ENCODE measurements around the gene FAM184B. TPM values are rescaled to one million over a fixed set of nuclear protein-coding genes. Genes with fewer than 3 reads are reported as not detected.

FAM184B gene
- polyA plus RNA-seq, 4 donors, result 0.03 to 0.04 TPM; not detected in 2

- Histone ChIP-seq H3K27ac (ENCODE audit: low read depth in 1 of 3, low read length in 2 of 3) (peak overlapping the region in 2 of 3 donors; percentile 9 to 38), H3K4me3 (ENCODE audit: low read depth in 1 of 3, low read length in 3 of 3) (peak overlapping the region; percentile 40 to 98 (median 63)), H3K9me3 (ENCODE audit: control insufficient read depth in 2 of 2, insufficient read depth in 1 of 2, low read depth in 1 of 2, low read length in 1 of 2) (no peaks in the 10 kb centered on the region), H3K36me3 (ENCODE audit: control insufficient read depth in 3 of 3, insufficient read depth in 2 of 3, low read depth in 1 of 3, low read length in 3 of 3) (peaks cover 0 to 7% (median 0%) of the 10 kb centered on the region in 3 donors), H3K27me3 (ENCODE audit: control insufficient read depth in 3 of 3, insufficient read depth in 3 of 3, low read length in 3 of 3) (no peaks in the 10 kb centered on the region), H3K4me1 (ENCODE audit: control insufficient read depth in 3 of 3, insufficient read depth in 2 of 3, low read depth in 1 of 3, low read length in 2 of 3) (peaks cover 0 to 15% (median 7%) of the 10 kb centered on the region in 3 donors)
- FAIRE-seq (no peak), DNase-seq (no peak)
- 0 to 1% (median 1%) methylated on average over 44 to 48 of the region's 48 CpGs for WGBS, 3 donors
These were observed 29.7 kb upstream of the FAM184B start for GRCh38 chr4:17811078-17811603.

DNA sequence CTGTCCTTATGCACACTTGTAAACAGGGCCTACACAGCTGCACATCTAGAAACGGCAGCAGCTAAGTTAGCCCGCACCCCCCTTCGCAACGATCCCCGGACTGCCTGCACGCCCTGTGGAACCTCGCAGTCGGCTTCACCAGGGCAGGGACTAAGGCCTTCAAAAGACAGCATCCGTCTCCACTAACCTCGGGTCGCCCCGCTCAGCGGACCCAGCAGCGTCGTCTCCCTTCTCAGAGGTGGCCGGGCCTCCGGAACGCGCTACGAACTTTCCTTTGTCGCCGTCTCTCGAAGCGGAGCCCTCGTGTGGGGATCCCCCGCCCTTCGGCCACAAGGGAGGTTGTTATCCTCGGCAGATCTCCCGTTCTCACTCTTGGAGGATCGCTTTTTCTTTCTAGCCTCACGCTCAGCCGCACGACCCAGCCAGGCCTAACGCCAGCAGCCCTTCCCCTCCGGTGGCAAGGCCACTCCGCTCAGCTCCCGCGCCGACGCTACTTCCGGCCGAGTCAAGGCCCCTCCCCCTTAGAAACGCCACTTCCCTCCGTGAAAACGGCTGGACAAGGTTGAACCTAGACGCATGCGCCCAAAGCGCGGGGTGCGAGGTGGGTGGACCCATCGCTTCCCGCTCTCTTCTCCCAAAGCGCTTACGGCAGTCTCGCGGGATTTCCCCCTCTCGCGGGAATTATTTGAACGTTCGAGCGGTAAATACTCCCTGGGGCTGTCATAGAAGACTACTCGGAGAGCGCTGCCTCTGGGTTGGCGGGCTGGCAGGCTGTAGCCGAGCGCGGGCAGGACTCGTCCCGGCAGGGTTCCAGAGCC is 29.0 kb upstream of the FAM184B start, which contains the start of the genes DCAF16 and NCAPG:
Gene DCAF16 (minus strand): TSS at position 498 of the 818 bp plus-strand sequence. CDS start 6,616 bp downstream, outside the sequence.
Gene NCAPG (plus strand): TSS at position 720 of the 818 bp plus-strand sequence. CDS start 99 bp downstream, outside the sequence.
- DNase-seq, result peak; percentile 100
- peaks cover 0 to 15% (median 7%) of the 10 kb centered on the region in 3 donors for H3K4me1 ChIP-seq (ENCODE audit: control insufficient read depth in 3 of 3, insufficient read depth in 2 of 3, low read depth in 1 of 3, low read length in 2 of 3)

DNA sequence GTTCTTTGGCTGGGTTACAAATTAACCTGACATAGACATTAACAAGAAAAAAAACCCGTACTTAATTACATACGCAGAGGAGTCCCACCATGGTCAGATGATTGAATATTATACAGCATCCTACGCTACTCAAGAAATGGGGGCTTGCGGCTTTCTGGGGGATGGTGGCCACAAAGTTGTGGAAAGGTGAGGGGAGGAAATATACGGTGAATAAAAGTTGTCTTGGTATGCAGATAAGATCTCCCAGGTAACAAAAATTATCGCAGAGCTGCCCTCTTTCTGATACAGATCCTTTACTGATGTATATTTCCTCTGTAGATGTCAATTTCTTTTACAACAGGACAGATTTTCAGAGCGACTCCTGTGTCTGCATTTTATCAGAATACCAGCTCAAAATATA is 28.2 kb upstream of the FAM184B start:
- Histone ChIP-seq H3K4me1 (ENCODE audit: control insufficient read depth in 3 of 3, insufficient read depth in 2 of 3, low read depth in 1 of 3, low read length in 2 of 3) (peaks cover 0 to 15% (median 7%) of the 10 kb centered on the region in 3 donors), H3K4me3 (ENCODE audit: low read depth in 1 of 3, low read length in 3 of 3) (peak overlapping the region; percentile 62 to 98 (median 80)), H3K27ac (ENCODE audit: low read depth in 1 of 3, low read length in 2 of 3) (peak overlapping the region in 2 of 3 donors; percentile 98 to 99), H3K36me3 (ENCODE audit: control insufficient read depth in 3 of 3, insufficient read depth in 2 of 3, low read depth in 1 of 3, low read length in 3 of 3) (peaks cover 0 to 9% (median 0%) of the 10 kb centered on the region in 3 donors), H3K27me3 (ENCODE audit: control insufficient read depth in 3 of 3, insufficient read depth in 3 of 3, low read length in 3 of 3) (no peaks in the 10 kb centered on the region), H3K9me3 (ENCODE audit: control insufficient read depth in 2 of 2, insufficient read depth in 1 of 2, low read depth in 1 of 2, low read length in 1 of 2) (no peaks in the 10 kb centered on the region)
- 1% methylated on average over 7 of the region's 7 CpGs for WGBS, 3 donors
- peak; percentile 9 to 36 for DNase-seq
- no peak for FAIRE-seq

More for the DNA sequence above, 29.0 kb upstream of the FAM184B start, which contains the start of the genes DCAF16 and NCAPG:
- peak within 1 kb of the TSS; percentile 98 to 99 (median 98) for H3K27ac ChIP-seq (ENCODE audit: low read depth in 1 of 3, low read length in 2 of 3)
- peaks cover 0 to 9% (median 0%) of the 10 kb centered on the region in 3 donors for H3K36me3 ChIP-seq (ENCODE audit: control insufficient read depth in 3 of 3, insufficient read depth in 2 of 3, low read depth in 1 of 3, low read length in 3 of 3)
- FAIRE-seq, result no peak
- 0 to 1% (median 0%) methylated on average over 66 to 69 of the region's 69 CpGs for WGBS, 3 donors
- no peaks in the 10 kb centered on the region for H3K9me3 ChIP-seq (ENCODE audit: control insufficient read depth in 2 of 2, insufficient read depth in 1 of 2, low read depth in 1 of 2, low read length in 1 of 2)
- no peaks in the 10 kb centered on the region for H3K27me3 ChIP-seq (ENCODE audit: control insufficient read depth in 3 of 3, insufficient read depth in 3 of 3, low read length in 3 of 3)
- H3K4me3 ChIP-seq (ENCODE audit: low read depth in 1 of 3, low read length in 3 of 3), result peak within 1 kb of the TSS; percentile 62 to 98 (median 80)

GRCh38 chr4:17807446-17807845 is 26.0 kb upstream of the FAM184B start:
- no peak for DNase-seq
- Histone ChIP-seq H3K9me3 (ENCODE audit: control insufficient read depth in 2 of 2, insufficient read depth in 1 of 2, low read depth in 1 of 2, low read length in 1 of 2) (no peaks in the 10 kb centered on the region), H3K27ac (ENCODE audit: low read depth in 1 of 3, low read length in 2 of 3) (no peak overlapping the region), H3K4me3 (ENCODE audit: low read depth in 1 of 3, low read length in 3 of 3) (peak overlapping the region in 1 of 3 donors; percentile 4), H3K4me1 (ENCODE audit: control insufficient read depth in 3 of 3, insufficient read depth in 2 of 3, low read depth in 1 of 3, low read length in 2 of 3) (peaks cover 0 to 15% (median 7%) of the 10 kb centered on the region in 3 donors), H3K36me3 (ENCODE audit: control insufficient read depth in 3 of 3, insufficient read depth in 2 of 3, low read depth in 1 of 3, low read length in 3 of 3) (peaks cover 3 to 17% (median 17%) of the 10 kb centered on the region in 3 donors), H3K27me3 (ENCODE audit: control insufficient read depth in 3 of 3, insufficient read depth in 3 of 3, low read length in 3 of 3) (no peaks in the 10 kb centered on the region)
- no peak for FAIRE-seq
- 49 to 78% (median 71%) methylated on average over 6 of the region's 6 CpGs for WGBS, 3 donors

GRCh38 chr4:17805580-17806155 is 24.2 kb upstream of the FAM184B start:
- DNase-seq (no peak), FAIRE-seq (no peak)
- peaks cover 0 to 15% (median 7%) of the 10 kb centered on the region in 3 donors for H3K4me1 ChIP-seq (ENCODE audit: control insufficient read depth in 3 of 3, insufficient read depth in 2 of 3, low read depth in 1 of 3, low read length in 2 of 3)
- H3K36me3 ChIP-seq (ENCODE audit: control insufficient read depth in 3 of 3, insufficient read depth in 2 of 3, low read depth in 1 of 3, low read length in 3 of 3), result peaks cover 3 to 19% (median 17%) of the 10 kb centered on the region in 3 donors
- H3K9me3 ChIP-seq (ENCODE audit: control insufficient read depth in 2 of 2, insufficient read depth in 1 of 2, low read depth in 1 of 2, low read length in 1 of 2), result no peaks in the 10 kb centered on the region
- WGBS, 3 donors, result 80 to 94% (median 85%) methylated on average over 3 of the region's 3 CpGs
- no peak overlapping the region for H3K4me3 ChIP-seq (ENCODE audit: low read depth in 1 of 3, low read length in 3 of 3)
- no peaks in the 10 kb centered on the region for H3K27me3 ChIP-seq (ENCODE audit: control insufficient read depth in 3 of 3, insufficient read depth in 3 of 3, low read length in 3 of 3)
- no peak overlapping the region for H3K27ac ChIP-seq (ENCODE audit: low read depth in 1 of 3, low read length in 2 of 3)

- H3K4me1 ChIP-seq (ENCODE audit: control insufficient read depth in 3 of 3, insufficient read depth in 2 of 3, low read depth in 1 of 3, low read length in 2 of 3), result no peaks in the 10 kb centered on the region
- no peaks in the 10 kb centered on the region for H3K27me3 ChIP-seq (ENCODE audit: control insufficient read depth in 3 of 3, insufficient read depth in 3 of 3, low read length in 3 of 3)
- FAIRE-seq (no peak), DNase-seq (no peak)
- WGBS, 3 donors, result 92 to 97% (median 94%) methylated on average over 1 of the region's 1 CpG
- H3K27ac ChIP-seq (ENCODE audit: low read depth in 1 of 3, low read length in 2 of 3), result no peak overlapping the region
- peaks cover 0 to 7% (median 4%) of the 10 kb centered on the region in 3 donors for H3K36me3 ChIP-seq (ENCODE audit: control insufficient read depth in 3 of 3, insufficient read depth in 2 of 3, low read depth in 1 of 3, low read length in 3 of 3)
- no peaks in the 10 kb centered on the region for H3K9me3 ChIP-seq (ENCODE audit: control insufficient read depth in 2 of 2, insufficient read depth in 1 of 2, low read depth in 1 of 2, low read length in 1 of 2)
- H3K4me3 ChIP-seq (ENCODE audit: low read depth in 1 of 3, low read length in 3 of 3), result no peak overlapping the region
These were observed 16.4 kb upstream of the FAM184B start for GRCh38 chr4:17797808-17798207.

GRCh38 chr4:17794730-17795129 is 13.3 kb upstream of the FAM184B start:
- Histone ChIP-seq H3K27ac (ENCODE audit: low read depth in 1 of 3, low read length in 2 of 3) (no peak overlapping the region), H3K36me3 (ENCODE audit: control insufficient read depth in 3 of 3, insufficient read depth in 2 of 3, low read depth in 1 of 3, low read length in 3 of 3) (peaks cover 0 to 9% (median 3%) of the 10 kb centered on the region in 3 donors), H3K27me3 (ENCODE audit: control insufficient read depth in 3 of 3, insufficient read depth in 3 of 3, low read length in 3 of 3) (no peaks in the 10 kb centered on the region), H3K4me1 (ENCODE audit: control insufficient read depth in 3 of 3, insufficient read depth in 2 of 3, low read depth in 1 of 3, low read length in 2 of 3) (no peaks in the 10 kb centered on the region), H3K9me3 (ENCODE audit: control insufficient read depth in 2 of 2, insufficient read depth in 1 of 2, low read depth in 1 of 2, low read length in 1 of 2) (no peaks in the 10 kb centered on the region), H3K4me3 (ENCODE audit: low read depth in 1 of 3, low read length in 3 of 3) (no peak overlapping the region)
- DNase-seq (no peak), FAIRE-seq (no peak)
- 50 to 54% (median 52%) methylated on average over 1 of the region's 1 CpG for WGBS, 3 donors

GRCh38 chr4:17788956-17789355 is 7.5 kb upstream of the FAM184B start:
- no peaks in the 10 kb centered on the region for H3K9me3 ChIP-seq (ENCODE audit: control insufficient read depth in 2 of 2, insufficient read depth in 1 of 2, low read depth in 1 of 2, low read length in 1 of 2)
- no peaks in the 10 kb centered on the region for H3K4me1 ChIP-seq (ENCODE audit: control insufficient read depth in 3 of 3, insufficient read depth in 2 of 3, low read depth in 1 of 3, low read length in 2 of 3)
- no peak for FAIRE-seq
- H3K27me3 ChIP-seq (ENCODE audit: control insufficient read depth in 3 of 3, insufficient read depth in 3 of 3, low read length in 3 of 3), result no peaks in the 10 kb centered on the region
- peaks cover 0 to 6% (median 0%) of the 10 kb centered on the region in 3 donors for H3K36me3 ChIP-seq (ENCODE audit: control insufficient read depth in 3 of 3, insufficient read depth in 2 of 3, low read depth in 1 of 3, low read length in 3 of 3)
- no peak for DNase-seq
- H3K4me3 ChIP-seq (ENCODE audit: low read depth in 1 of 3, low read length in 3 of 3), result no peak overlapping the region
- no peak overlapping the region for H3K27ac ChIP-seq (ENCODE audit: low read depth in 1 of 3, low read length in 2 of 3)

Measured in small intestine (tissue), 7 donors.